GM12878 (cell line): ENCODE measurements around the gene CBX7. TPM values are rescaled to one million over a fixed set of nuclear protein-coding genes. Genes with fewer than 3 reads are reported as not detected.

ENCODE experiments used
- ATAC-seq: fragments of 200-7000 bp; cut with Tn5 transposase; 3 replicates; pipeline ENCODE4 v1.9.1; 2020; ENCODE audit warnings: mild to moderate bottlenecking, moderate library complexity
- BruUV-seq: library from RNA; stranded (reverse); fragments of 400-500 nt; replicated peaks from 2 replicates; lab custom pipeline; 2021; lab: Mats Ljungman, UMichigan
- CTCF ChIA-PET: fragments of 300-600 bp; sonication (Branson Sonifier 250); formaldehyde crosslinking; extraction: SDS; loops from one replicate; lab custom pipeline; 2021; ENCODE audit warnings: inconsistent platforms; lab: Yijun Ruan, JAX
- POLR2A ChIA-PET: fragments of 350-600 bp; formaldehyde crosslinking; extraction: SDS; loops from one replicate; lab custom pipeline; 2021; ENCODE audit warnings: inconsistent platforms; lab: Charles Lee
- RAD21 ChIA-PET: fragments of 300-600 bp; sonication (Branson Sonifier 250); formaldehyde crosslinking; loops from one replicate; lab custom pipeline; 2023; ENCODE audit warnings: antibody characterized with exemption; ENCODE audit not compliant: unreplicated experiment; lab: Charles Lee
- SMC1A ChIA-PET: fragments of 300-600 bp; sonication (Branson Sonifier 250); formaldehyde crosslinking; loops from one replicate; lab custom pipeline; 2023; ENCODE audit not compliant: unreplicated experiment, uncharacterized antibody; lab: Charles Lee
- DNase-seq: peaks from one replicate; pipeline ENCODE4 v3.0.0-alpha.2; 2011; ENCODE audit warnings: low read depth, low spot score
- FAIRE-seq: peaks from 3 replicates; lab custom pipeline; 2011; peaks lifted over from hg19 to GRCh38; lab: Jason Lieb, UNC
- H2AFZ ChIP-seq: 2 replicates; pipeline ENCODE4 v1.6.0; 2011; ENCODE audit warnings: low read depth, low read length, control low read depth; ENCODE audit not compliant: control insufficient read depth
- H3K27ac ChIP-seq: 2 replicates; pipeline ENCODE4 v1.5.1; 2011; ENCODE audit warnings: control low read depth; ENCODE audit not compliant: control insufficient read depth, insufficient read depth
- H3K27me3 ChIP-seq, 2 experiments: replicated peaks in 1 of 2; 2 replicates each; pipeline versions ENCODE4 v1.6.0 to v1.6.1; 2011; ENCODE audit warnings: low read length in 1 of 2; ENCODE audit not compliant: control insufficient read depth in 2 of 2, insufficient read depth in 2 of 2
- H3K36me3 ChIP-seq, 2 experiments: 2 replicates each; pipeline ENCODE4 v1.5.1; 2011; ENCODE audit warnings: low read length in 1 of 2; ENCODE audit not compliant: control insufficient read depth in 2 of 2, insufficient read depth in 2 of 2
- H3K4me1 ChIP-seq: 2 replicates; pipeline ENCODE4 v1.6.1; 2011; ENCODE audit warnings: mild to moderate bottlenecking, low read length, moderate library complexity, mixed read lengths; ENCODE audit not compliant: control insufficient read depth, insufficient read depth
- H3K4me2 ChIP-seq: 2 replicates; pipeline ENCODE4 v1.6.0; 2011; ENCODE audit warnings: control low read depth; ENCODE audit not compliant: control insufficient read depth, insufficient read depth
- H3K4me3 ChIP-seq: fragments of 200-600 bp; sonication (generic); 2 replicates; pipeline ENCODE4 v1.5.1; 2016
- H3K79me2 ChIP-seq: 2 replicates; pipeline ENCODE4 v1.6.0; 2011; ENCODE audit warnings: low read length; ENCODE audit not compliant: control insufficient read depth, insufficient read depth
- H3K9ac ChIP-seq: 2 replicates; pipeline ENCODE4 v1.8.0; 2011; ENCODE audit warnings: low read length, control low read depth, mixed read lengths; ENCODE audit not compliant: control insufficient read depth, insufficient read depth
- H3K9me3 ChIP-seq: replicated peaks from 3 replicates; pipeline ENCODE4 v1.5.1; 2011; ENCODE audit warnings: mild to moderate bottlenecking, low read length; ENCODE audit not compliant: control insufficient read depth, insufficient read depth
- H4K20me1 ChIP-seq: 2 replicates; pipeline ENCODE4 v1.6.0; 2011; ENCODE audit not compliant: control insufficient read depth, insufficient read depth
- ATF7 ChIP-seq: fragments of 450-650 bp; IDR thresholded peaks from 2 replicates; pipeline ENCODE4 v1.6.1; 2016; ENCODE audit warnings: low read depth, mild to moderate bottlenecking
- BCLAF1 ChIP-seq: fragments of 450-650 bp; IDR thresholded peaks from 2 replicates; pipeline ENCODE4 v1.6.1; 2017; ENCODE audit warnings: antibody characterized with exemption, mild to moderate bottlenecking, moderate library complexity
- RB1 ChIP-seq: fragments of 450-650 bp; formaldehyde crosslinking; IDR thresholded peaks from 2 replicates; pipeline ENCODE4 v1.6.1; 2017; ENCODE audit warnings: mild to moderate bottlenecking, borderline replicate concordance
- WGBS: methylation state at CpG from one replicate; pipeline ENCODE4 v1.1.6; 2016; ENCODE audit warnings: low lambda C conversion rate; ENCODE audit not compliant: insufficient replicate concordance, insufficient coverage; ENCODE audit errors: missing lambda C conversion rate; 5-methylcytosine and 5-hydroxymethylcytosine counted together
- in situ Hi-C: fragments of 300-500 bp; cut with MboI; formaldehyde crosslinking; loops from 9 replicates; pipeline ENCODE4 v1.14.3; 2018; ENCODE audit warnings: mixed read lengths
- intact Hi-C: fragments of 100-400 bp; cut with micrococcal nuclease; formaldehyde crosslinking; loops from one replicate; pipeline ENCODE4 v1.14.2; 2022; ENCODE audit not compliant: unreplicated experiment
- polyA plus RNA-seq, 11 experiments: library from polyadenylated mRNA; depleted of rRNA in 4 of 11; unstranded in 6 of 11; stranded (reverse) in 5 of 11; fragments of >200 nt; fragmentation: Nextera tagmentation in 4 of 11; fragmentation: Illumina TruSeq in 1 of 11; extraction: Ambion mirVana in 4 of 11; extraction: Trizol in 1 of 11; gene quantifications; 1 replicate in 1 of 11; 2 replicates in 10 of 11; pipeline versions ENCODE4 v1.2.1 to v1.2.3, GENCODE V29; 2011 to 2016; ENCODE audit warnings: inconsistent platforms in 2 of 11, missing spikeins in 2 of 11, low read depth in 1 of 11
- total RNA-seq, 4 experiments: library from RNA; depleted of rRNA in 3 of 4; stranded (reverse); fragments of >200 nt in 3 of 4; fragmentation: Illumina TruSeq in 1 of 4; extraction: Trizol in 1 of 4; gene quantifications; 2 replicates each; pipeline versions ENCODE4 v1.2.1 to v1.2.3, GENCODE V29; 2013 to 2021

The CBX7 gene
- total and polyA plus RNA-seq, 10 of the 15 experiments (the other 5 are each of a cell fraction or from before 2014, with no cell fraction given): 0.18 to 17.2 (median 5.6) TPM

- TF ChIP-seq ATF7 (no peak), RB1 (no peak), BCLAF1 (no peak)
- Histone ChIP-seq H3K36me3 (no peaks in the 10 kb centered on the region), H3K9me3 (no peaks in the 10 kb centered on the region), H3K27ac (no peak overlapping the region), H2AFZ (no peak overlapping the region), H3K9ac (no peak overlapping the region), H3K27me3 (no peaks in the 10 kb centered on the region), H3K4me2 (no peak overlapping the region), H4K20me1 (no peaks in the 10 kb centered on the region), H3K79me2 (no peaks in the 10 kb centered on the region), H3K4me1 (no peaks in the 10 kb centered on the region), H3K4me3 (no peak overlapping the region)
- in situ Hi-C loops (no loop called here), intact Hi-C loops (no loop called here)
- 82% methylated on average over 13 of the region's 14 CpGs for WGBS
- CTCF ChIA-PET: interaction anchor here (0.7 to 1.2 kb wide), 2 partner anchors 22 to 23 kb away, joined by 3 read pairs; no protein-coding TSS in a partner anchor
- BruUV-seq: no TSS peak
- no peak for ATAC-seq
- no peak for FAIRE-seq
- POLR2A ChIA-PET: interaction anchor here (0.7 kb wide), 1 partner anchor 409 kb away, joined by 5 read pairs; no protein-coding TSS in a partner anchor
- DNase-seq: no peak
- RAD21 ChIA-PET: interaction anchor here (0.7 kb wide), 1 partner anchor 1065 kb away, joined by 3 read pairs; no protein-coding TSS in a partner anchor
- SMC1A ChIA-PET: no interaction called here
These were observed 14.0 kb downstream of the CBX7 start for GRCh38 chr22:39138357-39138997.
